Stimulated activated CD8-positive, alpha-beta memory T cell treated with anti-CD3 and anti-CD28 coated beads, Interleukin-15, amount 100 ng/mL, for 48 hours (primary cell): Measurements from ENCODE around the gene NFKBIL1.
A peak's percentile ranks its signal among the peaks of the same experiment; 100 is the strongest.

ENCODE experiments used
- DNase-seq, 2 donors: peaks; one replicate each; pipeline ENCODE4 v3.0.0-alpha.2; 2020; ENCODE audit warnings: low read depth in 2 of 2

Gene NFKBIL1

DNA sequence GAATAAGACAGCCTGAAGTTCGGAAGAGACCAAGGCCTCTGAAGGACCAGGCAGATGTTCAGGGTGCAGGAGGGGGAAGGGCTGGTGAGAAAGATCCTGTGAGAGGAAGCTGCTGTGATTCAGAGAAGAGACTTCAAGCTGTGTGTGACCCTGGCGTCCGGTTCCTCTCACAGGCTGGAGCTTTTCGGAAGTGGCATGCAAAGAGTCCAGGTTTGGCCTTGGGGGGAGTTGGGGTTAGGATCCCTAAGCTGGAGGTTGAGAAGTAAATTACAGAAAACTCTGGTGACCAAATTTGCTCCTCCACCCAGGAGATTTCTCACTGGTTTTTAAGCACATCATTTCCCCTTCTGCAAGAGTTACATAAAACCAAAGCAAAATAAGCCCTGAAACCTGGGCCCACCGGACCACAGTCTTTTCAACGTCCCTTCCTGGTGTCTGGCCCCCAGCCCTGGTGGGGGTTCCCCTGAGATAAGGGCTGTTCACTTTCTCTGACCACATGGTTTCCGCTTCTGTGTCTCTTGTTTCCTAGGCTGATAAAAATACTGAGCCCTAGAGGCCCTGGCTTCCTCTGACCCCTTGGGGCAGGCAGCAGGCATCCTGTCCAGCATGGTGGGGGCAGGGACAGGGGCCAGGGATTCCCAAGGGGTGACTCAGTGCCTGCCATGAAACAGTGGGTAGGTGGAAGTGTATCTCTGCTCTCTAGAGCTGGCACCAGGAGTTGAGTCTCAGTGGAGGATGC, 12.7 kb downstream of the NFKBIL1 start:
- DNase-seq, result no peak

DNA sequence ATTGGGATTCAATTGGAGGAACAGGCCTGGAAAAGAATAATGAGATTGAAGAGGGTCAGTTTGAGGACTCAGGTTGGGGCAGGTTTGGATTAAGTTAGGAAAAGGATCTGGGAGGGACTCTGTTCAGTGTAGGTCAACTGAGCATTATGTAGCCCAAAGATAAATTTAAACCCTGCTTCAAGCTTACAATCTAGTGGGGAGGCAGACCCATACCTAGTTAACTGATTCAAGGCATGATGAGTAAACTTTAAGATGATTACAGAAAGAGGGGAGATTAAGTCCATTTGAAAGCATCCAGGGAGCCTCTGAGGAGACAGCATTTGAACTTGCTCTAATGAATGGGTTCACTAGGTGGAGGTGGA, 13.3 kb downstream of the NFKBIL1 start:
- no peak for DNase-seq

- no peak for DNase-seq
These were observed 20.3 kb downstream of the NFKBIL1 start for GRCh38 chr6:31567531-31568370.

- peak in 1 of 2 donors; percentile 64 for DNase-seq
These were observed 21.1 kb downstream of the NFKBIL1 start for GRCh38 chr6:31568537-31568961.

- no peak for DNase-seq
These were observed 22.6 kb downstream of the NFKBIL1 start for GRCh38 chr6:31569861-31570536.

GRCh38 chr6:31572041-31572911, 24.9 kb downstream of the NFKBIL1 start, which contains the start of gene LTA:
LTA (plus strand) TSS chr6:31572289; CDS start chr6:31572743, 454 bp downstream.
- DNase-seq, result peak; percentile 80 to 84

DNA sequence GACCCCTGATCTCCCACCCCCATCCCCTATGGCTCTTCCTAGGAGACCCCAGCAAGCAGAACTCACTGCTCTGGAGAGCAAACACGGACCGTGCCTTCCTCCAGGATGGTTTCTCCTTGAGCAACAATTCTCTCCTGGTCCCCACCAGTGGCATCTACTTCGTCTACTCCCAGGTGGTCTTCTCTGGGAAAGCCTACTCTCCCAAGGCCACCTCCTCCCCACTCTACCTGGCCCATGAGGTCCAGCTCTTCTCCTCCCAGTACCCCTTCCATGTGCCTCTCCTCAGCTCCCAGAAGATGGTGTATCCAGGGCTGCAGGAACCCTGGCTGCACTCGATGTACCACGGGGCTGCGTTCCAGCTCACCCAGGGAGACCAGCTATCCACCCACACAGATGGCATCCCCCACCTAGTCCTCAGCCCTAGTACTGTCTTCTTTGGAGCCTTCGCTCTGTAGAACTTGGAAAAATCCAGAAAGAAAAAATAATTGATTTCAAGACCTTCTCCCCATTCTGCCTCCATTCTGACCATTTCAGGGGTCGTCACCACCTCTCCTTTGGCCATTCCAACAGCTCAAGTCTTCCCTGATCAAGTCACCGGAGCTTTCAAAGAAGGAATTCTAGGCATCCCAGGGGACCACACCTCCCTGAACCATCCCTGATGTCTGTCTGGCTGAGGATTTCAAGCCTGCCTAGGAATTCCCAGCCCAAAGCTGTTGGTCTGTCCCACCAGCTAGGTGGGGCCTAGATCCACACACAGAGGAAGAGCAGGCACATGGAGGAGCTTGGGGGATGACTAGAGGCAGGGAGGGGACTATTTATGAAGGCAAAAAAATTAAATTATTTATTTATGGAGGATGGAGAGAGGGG, 26.1 kb downstream of the NFKBIL1 start:
- DNase-seq, result no peak

DNA sequence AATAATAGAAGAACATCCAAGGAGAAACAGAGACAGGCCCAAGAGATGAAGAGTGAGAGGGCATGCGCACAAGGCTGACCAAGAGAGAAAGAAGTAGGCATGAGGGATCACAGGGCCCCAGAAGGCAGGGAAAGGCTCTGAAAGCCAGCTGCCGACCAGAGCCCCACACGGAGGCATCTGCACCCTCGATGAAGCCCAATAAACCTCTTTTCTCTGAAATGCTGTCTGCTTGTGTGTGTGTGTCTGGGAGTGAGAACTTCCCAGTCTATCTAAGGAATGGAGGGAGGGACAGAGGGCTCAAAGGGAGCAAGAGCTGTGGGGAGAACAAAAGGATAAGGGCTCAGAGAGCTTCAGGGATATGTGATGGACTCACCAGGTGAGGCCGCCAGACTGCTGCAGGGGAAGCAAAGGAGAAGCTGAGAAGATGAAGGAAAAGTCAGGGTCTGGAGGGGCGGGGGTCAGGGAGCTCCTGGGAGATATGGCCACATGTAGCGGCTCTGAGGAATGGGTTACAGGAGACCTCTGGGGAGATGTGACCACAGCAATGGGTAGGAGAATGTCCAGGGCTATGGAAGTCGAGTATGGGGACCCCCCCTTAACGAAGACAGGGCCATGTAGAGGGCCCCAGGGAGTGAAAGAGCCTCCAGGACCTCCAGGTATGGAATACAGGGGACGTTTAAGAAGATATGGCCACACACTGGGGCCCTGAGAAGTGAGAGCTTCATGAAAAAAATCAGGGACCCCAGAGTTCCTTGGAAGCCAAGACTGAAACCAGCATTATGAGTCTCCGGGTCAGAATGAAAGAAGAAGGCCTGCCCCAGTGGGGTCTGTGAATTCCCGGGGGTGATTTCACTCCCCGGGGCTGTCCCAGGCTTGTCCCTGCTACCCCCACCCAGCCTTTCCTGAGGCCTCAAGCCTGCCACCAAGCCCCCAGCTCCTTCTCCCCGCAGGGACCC, 27.0 kb downstream of the NFKBIL1 start:
- DNase-seq, result no peak

GRCh38 chr6:31575335-31575901, 28.0 kb downstream of the NFKBIL1 start, which contains the start of gene TNF:
TNF (plus strand) TSS chr6:31575565; CDS start chr6:31575742, 177 bp downstream.
- DNase-seq, result peak in 1 of 2 donors; percentile 79

DNA sequence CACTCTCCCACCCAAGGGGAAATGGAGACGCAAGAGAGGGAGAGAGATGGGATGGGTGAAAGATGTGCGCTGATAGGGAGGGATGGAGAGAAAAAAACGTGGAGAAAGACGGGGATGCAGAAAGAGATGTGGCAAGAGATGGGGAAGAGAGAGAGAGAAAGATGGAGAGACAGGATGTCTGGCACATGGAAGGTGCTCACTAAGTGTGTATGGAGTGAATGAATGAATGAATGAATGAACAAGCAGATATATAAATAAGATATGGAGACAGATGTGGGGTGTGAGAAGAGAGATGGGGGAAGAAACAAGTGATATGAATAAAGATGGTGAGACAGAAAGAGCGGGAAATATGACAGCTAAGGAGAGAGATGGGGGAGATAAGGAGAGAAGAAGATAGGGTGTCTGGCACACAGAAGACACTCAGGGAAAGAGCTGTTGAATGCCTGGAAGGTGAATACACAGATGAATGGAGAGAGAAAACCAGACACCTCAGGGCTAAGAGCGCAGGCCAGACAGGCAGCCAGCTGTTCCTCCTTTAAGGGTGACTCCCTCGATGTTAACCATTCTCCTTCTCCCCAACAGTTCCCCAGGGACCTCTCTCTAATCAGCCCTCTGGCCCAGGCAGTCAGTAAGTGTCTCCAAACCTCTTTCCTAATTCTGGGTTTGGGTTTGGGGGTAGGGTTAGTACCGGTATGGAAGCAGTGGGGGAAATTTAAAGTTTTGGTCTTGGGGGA, 28.7 kb downstream of the NFKBIL1 start:
- no peak for DNase-seq

DNA sequence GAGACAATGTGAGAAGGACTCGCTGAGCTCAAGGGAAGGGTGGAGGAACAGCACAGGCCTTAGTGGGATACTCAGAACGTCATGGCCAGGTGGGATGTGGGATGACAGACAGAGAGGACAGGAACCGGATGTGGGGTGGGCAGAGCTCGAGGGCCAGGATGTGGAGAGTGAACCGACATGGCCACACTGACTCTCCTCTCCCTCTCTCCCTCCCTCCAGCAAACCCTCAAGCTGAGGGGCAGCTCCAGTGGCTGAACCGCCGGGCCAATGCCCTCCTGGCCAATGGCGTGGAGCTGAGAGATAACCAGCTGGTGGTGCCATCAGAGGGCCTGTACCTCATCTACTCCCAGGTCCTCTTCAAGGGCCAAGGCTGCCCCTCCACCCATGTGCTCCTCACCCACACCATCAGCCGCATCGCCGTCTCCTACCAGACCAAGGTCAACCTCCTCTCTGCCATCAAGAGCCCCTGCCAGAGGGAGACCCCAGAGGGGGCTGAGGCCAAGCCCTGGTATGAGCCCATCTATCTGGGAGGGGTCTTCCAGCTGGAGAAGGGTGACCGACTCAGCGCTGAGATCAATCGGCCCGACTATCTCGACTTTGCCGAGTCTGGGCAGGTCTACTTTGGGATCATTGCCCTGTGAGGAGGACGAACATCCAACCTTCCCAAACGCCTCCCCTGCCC, 29.6 kb downstream of the NFKBIL1 start:
- no peak for DNase-seq

GRCh38 chr6:31577579-31577966, 30.2 kb downstream of the NFKBIL1 start:
- DNase-seq, result no peak

GRCh38 chr6:31578184-31579118, 31.0 kb downstream of the NFKBIL1 start:
- no peak for DNase-seq

DNA sequence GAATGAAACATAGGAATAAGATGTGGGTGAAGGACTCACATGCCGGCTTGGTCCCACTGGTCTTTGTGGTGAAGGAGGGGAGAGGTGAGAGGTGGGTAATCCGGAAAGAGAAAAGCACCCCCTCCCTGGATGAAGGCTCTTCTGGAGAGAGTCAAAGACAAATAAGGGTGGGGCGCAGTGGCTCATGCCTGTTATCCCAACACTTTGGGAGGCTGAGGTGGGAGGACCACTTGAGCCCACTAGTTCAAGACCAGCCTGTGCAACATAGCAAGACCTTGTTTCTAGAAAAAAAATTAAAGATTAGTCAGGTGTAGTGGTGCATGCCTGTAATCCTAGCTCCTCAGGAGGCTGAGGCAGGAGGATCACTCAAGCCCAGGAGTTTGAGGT, 31.7 kb downstream of the NFKBIL1 start:
- no peak for DNase-seq

- no peak for DNase-seq
These were observed 32.4 kb downstream of the NFKBIL1 start for GRCh38 chr6:31579546-31580437.

DNA sequence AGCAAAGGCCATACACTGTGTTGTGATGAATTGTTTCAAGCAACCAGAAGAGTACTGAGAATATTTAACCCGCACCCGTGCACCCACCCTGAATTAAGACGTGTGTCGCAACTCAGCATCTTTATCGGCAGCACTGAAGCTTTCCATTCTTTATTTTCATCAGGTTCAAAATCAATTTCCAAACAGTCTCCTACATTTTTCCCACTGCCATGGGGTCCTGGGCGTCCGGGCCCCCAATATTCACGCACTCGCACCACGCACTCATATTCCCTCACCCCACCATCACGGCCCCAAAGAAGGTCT, 33.0 kb downstream of the NFKBIL1 start:
- DNase-seq, result no peak
